Anterior cingulate cortex (tissue), 58 donors: ENCODE results near the gene ITGAX.

Source experiments
- DNase-seq, 58 donors: peaks; one replicate each; lab custom pipeline; 2025; lab: John Stamatoyannopoulos, UW

Gene ITGAX

GRCh38 chr16:31429314-31429713 is 74.3 kb downstream of the ITGAX start:
- no peak for DNase-seq

- DNase-seq = no peak
Measured at GRCh38 chr16:31429796-31430195, 74.8 kb downstream of the ITGAX start.

DNA sequence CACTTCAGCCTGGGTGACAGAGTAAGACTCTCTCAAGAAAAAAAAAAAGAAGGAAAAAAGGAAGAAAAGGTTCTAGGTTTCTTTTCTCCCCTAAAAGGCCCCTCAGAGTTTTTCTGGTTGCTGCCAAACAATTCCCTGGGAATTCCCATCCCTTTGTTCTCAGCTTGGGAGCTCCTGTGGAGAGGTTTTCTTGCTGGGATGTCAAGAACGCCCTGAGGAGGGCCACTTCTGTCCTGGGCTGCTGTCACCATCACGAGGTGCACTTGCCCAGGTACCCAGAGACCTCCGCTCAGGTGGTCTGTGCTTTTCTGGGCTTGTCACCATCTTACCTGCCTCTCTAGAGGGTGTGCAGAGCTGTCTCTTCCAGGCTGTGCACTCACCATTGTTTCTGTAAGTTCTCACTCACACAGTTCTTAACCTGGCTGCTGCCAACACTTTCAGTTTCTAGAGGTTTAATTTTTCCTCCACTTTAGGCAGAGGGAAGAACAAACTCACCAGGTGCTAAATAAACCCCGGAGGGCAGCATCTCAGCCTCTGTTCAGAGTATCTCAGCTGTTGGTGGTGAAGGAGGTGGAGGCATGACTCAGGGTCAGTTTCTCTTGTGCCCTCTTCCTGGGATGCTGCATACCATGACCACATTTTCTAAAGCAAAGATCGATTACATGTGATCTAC is 75.5 kb downstream of the ITGAX start:
- DNase-seq = no peak
